Cardiac fibroblast (primary cell): ENCODE measurements around the gene STON1.

ENCODE experiments used
- DNase-seq, 2 donors: peaks; one replicate each; pipeline versions ENCODE4 v3.0.0 to v3.0.0-alpha.2; 2010; ENCODE audit warnings: low read depth in 2 of 2
- H3K4me3 ChIP-seq, 2 donors: replicated peaks in 1 of 2; 1 replicate in 1 of 2; 2 replicates in 1 of 2; pipeline ENCODE4 v1.5.1; 2011; ENCODE audit warnings: low read depth in 2 of 2, low read length in 2 of 2, mild to moderate bottlenecking in 2 of 2, moderate library complexity in 1 of 2
- CTCF ChIP-seq: IDR thresholded peaks from one replicate; pipeline ENCODE4 v1.5.1; 2011; ENCODE audit warnings: low read depth, mild to moderate bottlenecking, low read length, inconsistent platforms

The STON1 gene

GRCh38 chr2:48567671-48568070 is 37.7 kb downstream of the STON1 start:
- TF ChIP-seq CTCF, result no peak
- DNase-seq, result peak; percentile 21 to 85

GRCh38 chr2:48568547-48568946 is 38.6 kb downstream of the STON1 start:
- no peak overlapping the region for H3K4me3 ChIP-seq
- peak; percentile 68 to 88 for DNase-seq
- TF ChIP-seq CTCF, result no peak

More at GRCh38 chr2:48567671-48568070, 37.7 kb downstream of the STON1 start:
- no peak overlapping the region for H3K4me3 ChIP-seq

GRCh38 chr2:48569433-48569832 is 39.5 kb downstream of the STON1 start:
- no peak overlapping the region for H3K4me3 ChIP-seq
- no peak for TF ChIP-seq CTCF
- DNase-seq, result peak; percentile 40 to 42

- no peak for DNase-seq
- no peak for TF ChIP-seq CTCF
- no peak overlapping the region for H3K4me3 ChIP-seq
Observed at GRCh38 chr2:48572816-48573215, 42.9 kb downstream of the STON1 start.

GRCh38 chr2:48574353-48575287 is 44.7 kb downstream of the STON1 start:
- no peak for DNase-seq
- TF ChIP-seq CTCF, result no peak
- H3K4me3 ChIP-seq, result no peak overlapping the region

GRCh38 chr2:48578313-48578712 is 48.4 kb downstream of the STON1 start:
- TF ChIP-seq CTCF, result no peak
- H3K4me3 ChIP-seq, result no peak overlapping the region
- no peak for DNase-seq

GRCh38 chr2:48583961-48584360 is 54.0 kb downstream of the STON1 start:
- no peak overlapping the region for H3K4me3 ChIP-seq
- no peak for TF ChIP-seq CTCF
- DNase-seq, result no peak
